HG03565 (cell line): ENCODE results near the gene GFPT1.
A peak's percentile ranks its signal among the peaks of the same experiment; 100 is the strongest.
"Not testable (repeated sequence)": the region's sequence is repeated elsewhere in the genome, so short reads cannot be mapped to it uniquely, and the experiment has no call there.

ENCODE experiments used
- ATAC-seq: cut with Tn5 transposase; IDR thresholded peaks from one replicate; pipeline ENCODE4 v1.9.1; 2021; ENCODE audit warnings: mild to moderate bottlenecking, moderate library complexity; ENCODE audit not compliant: unreplicated experiment

The GFPT1 gene

DNA sequence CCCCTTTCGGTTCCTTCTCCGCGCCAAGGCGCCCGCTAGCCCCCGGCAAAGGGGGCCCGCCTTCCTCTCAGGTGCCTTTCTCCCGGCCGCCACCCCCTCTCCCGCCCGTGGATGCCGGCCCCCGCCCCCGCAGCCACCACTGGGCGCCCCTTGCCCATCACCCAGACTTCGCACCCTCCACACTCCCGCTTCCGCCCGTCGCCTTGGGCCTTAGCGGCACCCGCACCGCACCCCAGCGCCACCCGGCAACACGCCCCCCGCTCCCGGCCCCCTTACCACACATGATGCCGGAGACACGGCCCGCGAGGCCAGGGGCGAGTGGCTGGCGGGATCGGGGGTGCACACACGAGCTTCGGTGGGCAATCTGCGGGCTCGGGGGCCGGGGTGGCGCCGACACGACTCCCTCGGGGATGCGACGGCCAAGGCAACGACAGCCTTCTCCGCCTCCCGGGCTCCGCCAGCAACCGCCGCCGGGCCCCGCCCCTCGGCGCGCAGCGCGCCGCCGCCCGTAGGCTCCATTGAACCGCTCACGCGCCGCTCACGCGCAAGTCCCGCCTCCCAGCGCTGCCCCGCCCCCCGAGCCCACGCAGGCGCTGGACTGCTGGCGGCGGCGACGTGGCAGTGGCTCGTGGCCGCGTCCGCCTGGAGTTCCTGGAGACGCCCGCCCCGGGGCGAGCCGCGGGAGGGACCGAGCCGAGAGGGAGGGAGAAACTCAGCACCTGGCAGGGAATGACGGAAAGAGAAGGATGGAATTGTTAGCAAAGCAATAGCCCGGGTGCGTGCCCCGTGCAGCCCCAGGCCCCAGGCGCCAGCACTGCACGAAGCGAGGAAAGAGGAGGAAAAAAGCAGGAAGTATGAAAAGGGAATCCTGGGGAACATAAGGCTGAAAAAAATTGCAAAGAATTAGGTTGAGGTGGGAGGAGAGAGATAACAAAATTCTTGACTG lies at the start of gene GFPT1:
TSS of gene GFPT1 (minus strand) at position 439 of the 946 bp plus-strand sequence. CDS start at position 283, 156 bp downstream.
- ATAC-seq, result peak; percentile 78

DNA sequence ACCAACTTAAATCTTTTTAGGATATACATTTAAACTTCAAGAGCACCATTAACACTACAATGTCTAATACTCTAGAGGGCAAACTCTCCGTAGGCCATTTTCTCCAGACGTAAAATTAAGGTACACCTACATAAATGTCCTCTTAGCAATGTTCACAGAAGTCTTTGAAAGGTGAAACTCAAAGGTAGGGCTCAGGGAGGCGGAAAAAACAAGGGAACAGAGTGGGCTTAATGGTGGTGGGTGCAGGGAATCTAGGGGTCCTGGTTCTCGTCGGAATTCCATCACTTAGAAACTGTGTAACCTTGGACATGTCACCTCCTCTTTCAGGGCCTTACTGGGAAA lies 49.5 kb upstream of the GFPT1 start:
- no peak for ATAC-seq

DNA sequence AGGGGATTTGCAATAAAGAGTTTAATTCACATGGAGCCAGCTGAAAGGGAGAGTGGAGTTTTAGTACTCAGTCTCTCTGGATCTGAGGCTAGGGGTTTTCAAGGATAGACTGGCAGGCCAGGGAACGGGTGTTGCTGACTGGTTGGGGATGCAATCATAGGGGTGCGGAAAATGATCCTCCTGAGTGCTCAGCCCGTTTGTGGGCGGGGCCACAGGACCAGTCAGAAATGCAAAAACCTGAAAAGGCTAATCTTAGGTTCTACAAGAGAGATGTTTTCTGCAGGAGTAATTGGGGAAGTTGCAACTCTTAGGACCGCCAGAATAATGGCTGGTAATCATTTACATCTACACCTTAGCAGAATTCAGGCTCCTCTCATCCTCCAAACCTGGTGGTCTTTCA lies 47.7 kb upstream of the GFPT1 start:
- ATAC-seq, result no peak

DNA sequence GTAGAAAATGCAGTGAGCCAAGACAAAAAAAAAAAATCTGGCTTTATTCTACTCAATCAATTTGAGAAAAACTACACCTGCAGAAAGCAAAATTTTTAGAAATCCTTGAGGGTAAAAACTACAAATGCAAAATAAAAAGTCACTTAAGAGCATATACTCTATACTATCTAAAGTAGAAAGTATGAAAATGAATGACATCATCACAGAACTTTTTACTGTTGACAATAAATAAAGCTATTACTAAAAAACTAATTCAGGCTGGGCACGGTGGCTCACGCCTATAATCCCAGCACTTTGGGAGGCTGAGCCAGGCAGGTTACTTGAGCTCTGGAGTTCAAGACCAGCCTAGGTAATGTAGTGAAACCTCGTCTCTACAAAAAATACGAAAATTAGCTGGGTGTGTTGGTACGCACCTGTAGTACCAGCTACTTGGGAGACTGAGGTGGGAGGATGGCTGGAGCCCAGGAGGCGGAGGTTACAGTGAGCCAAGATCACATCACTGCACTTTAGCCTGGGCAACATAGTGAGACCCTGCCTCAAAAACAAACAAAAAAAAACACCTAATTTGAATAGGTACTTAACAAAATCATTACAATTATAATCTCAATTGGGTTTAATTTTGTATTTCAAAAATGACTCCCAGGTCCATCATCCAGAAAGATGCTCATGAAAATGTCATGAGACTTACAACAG lies 42.6 kb upstream of the GFPT1 start:
- no peak for ATAC-seq

DNA sequence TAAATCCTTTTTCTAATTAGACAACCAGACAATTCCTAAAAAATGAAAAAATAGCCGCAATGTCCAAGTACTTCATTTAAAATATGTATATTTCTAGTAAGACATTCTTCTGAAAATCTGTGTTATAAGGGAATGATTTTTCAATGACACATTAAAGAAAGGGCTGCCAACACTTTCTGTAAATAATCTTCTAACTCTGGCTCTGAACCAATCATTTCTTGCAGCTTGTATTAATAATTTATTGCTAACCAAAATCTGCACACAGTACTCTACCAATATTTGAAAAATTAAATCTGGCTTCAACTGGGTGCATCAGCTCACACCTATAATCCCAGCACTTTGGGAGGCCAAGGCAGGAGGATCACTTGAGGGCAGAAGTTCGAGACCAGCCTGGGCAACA lies 42.0 kb upstream of the GFPT1 start:
- no peak for ATAC-seq

DNA sequence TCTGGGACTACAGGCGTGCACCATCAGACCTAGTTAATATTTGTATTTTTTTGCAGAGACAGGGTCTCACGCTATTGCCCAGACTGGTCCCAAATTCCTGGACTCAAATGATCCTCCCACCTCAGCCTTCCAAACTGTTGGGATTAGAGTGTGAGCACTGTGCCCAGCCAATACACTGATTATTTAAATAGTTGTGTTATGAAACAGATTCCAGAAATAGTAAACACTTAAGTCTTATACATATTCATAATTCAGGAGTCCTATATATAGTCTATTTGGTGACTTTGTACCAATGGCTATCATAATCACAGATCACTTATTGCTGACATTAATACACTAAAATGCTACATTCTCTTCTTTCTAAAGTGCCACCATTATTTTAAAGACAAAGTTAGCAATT lies 37.4 kb upstream of the GFPT1 start:
- ATAC-seq, result no peak

DNA sequence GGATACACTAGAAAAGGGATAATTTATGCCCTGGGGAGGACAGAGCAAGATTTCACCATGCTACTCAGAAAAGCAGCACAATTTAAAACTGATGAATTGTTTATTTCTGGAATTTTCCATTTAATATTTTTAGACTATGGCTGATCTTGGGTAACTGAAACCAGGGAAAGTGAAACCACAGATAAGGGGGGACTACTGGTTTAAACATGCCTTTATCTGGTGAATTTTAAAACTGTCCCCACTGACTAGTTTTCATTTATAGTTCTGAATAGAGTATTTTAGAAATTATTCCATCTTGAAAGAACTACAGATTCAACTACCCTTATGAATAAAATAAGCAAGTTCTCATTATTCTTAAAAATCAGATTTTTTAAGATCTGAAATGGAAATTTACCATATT lies 35.2 kb upstream of the GFPT1 start:
- ATAC-seq, result no peak

DNA sequence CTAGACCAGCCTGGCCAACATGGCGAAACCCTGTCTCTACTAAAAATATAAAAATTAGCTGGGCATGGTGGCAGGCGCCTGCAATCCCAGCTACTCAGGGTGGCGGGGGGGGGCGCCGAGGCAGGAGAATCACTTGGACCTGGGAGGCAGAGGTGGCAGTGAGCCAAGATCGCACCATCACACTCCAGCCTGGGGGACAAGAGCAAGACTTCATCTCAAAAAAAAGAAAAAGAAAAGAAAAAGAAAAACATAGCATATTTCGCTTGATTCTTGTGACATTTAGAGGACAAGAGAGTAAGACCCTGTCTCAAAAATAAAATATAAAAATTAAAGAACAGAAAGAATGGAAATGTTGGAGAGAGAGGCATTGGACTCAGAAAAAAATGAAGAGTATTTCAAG lies 32.1 kb upstream of the GFPT1 start:
- not testable (repeated sequence) for ATAC-seq

DNA sequence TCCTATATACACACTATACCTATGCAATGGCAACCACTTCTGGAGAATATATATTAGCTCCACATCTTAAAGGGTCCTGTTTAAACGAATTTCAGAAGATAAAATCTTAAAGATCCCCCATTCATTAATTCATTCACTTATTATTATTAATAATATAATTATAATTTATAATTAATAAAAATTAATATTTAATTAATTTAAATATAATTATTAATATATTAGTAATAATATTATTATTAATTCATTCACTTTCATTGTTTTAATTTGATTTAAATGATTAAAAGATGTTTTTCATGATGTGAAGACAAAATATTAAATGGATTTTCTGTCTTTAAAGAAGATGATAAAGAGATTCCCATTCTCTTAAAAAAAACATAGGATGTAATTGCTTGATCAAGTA lies 29.1 kb upstream of the GFPT1 start:
- ATAC-seq, result no peak

DNA sequence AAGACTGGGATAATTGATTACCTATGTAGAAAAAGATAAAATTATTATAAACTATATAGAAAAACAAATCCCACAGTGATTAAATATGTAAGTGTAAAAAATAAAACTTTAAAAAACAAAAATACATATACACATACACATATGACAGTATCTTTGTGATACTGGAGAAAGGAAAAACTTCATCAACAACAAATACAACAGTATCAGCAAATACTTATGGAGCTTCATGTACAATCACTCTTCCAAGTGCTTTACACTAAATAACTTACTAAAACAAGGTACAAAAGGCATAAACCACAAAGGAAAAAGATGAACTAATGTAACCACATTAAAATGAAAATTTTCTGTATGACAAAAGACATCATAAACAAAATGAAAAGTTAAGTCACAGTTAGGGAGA lies 24.1 kb upstream of the GFPT1 start:
- ATAC-seq, result no peak

DNA sequence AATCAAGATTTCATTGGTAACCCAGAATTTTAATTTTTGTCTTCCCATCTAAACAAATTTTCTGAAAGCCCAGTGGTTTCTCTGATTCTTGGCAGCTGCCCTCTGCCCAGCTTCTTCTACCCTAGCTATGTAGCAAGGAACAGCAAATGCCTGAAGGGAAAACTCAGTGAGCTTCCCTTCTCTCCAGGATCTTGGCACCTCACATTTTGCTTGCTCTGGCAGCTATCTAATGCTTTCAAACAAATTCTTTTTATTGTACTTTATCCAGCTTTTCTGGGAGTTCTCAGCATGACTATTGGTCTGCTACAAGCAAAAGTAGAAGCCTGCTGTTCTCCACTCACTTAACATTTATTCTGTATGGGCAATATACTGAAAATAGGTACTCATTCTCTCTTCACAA lies 18.3 kb upstream of the GFPT1 start:
- no peak for ATAC-seq

DNA sequence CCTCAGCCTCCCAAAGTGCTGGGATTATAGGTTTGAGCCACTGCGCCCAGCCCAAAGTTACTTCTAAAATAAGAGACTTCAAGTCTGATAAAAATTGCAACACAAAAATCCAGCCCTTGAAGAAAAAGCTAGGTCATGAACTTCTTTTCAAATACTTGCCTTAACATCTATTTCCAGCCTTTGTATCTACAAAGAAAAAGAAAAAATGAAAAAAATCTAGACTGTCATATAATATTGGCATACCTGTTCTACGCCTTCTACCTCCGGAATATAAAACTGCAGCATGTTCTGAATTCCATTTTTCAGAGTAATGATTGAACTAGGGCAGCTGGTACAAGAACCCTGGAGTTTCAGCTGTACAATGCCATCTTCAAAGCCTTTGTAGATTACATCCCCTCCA lies 13.1 kb upstream of the GFPT1 start:
- no peak for ATAC-seq

DNA sequence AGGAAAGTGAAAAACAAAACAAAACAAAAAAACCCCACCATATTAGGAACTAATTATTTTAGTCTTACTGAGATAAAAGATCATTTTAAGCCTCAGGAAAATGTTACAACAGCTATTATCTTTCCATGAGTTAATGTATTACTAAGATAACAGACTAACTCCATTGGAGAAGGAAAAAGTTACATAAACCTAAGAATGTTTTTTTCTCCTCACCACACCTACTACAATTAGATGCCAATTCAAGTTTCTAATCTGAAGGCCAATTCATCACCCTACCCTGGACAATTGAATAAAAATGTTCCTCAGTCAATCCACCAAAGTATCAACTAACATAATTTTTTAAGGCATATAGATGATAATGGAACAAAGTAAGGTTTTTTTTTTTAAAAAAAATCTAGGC lies 10.2 kb upstream of the GFPT1 start:
- no peak for ATAC-seq

DNA sequence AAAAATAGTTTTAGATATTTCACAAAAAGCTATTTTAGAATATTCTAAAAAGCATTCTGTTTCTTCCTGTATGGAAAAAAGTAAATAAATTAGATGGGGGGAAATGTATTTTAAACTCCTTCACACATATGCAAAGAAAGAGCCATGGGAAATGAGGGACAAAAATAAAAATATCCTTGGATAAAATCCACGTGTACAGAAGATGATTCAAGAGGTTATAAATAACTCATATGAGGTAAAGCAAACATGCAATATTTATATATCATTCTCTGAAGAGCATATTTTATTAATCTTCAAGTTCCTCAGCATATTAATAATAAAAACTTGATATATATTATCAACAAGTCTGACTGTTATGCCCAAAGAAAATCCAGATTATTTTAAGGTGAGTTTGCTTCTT lies 8.8 kb upstream of the GFPT1 start:
- no peak for ATAC-seq

DNA sequence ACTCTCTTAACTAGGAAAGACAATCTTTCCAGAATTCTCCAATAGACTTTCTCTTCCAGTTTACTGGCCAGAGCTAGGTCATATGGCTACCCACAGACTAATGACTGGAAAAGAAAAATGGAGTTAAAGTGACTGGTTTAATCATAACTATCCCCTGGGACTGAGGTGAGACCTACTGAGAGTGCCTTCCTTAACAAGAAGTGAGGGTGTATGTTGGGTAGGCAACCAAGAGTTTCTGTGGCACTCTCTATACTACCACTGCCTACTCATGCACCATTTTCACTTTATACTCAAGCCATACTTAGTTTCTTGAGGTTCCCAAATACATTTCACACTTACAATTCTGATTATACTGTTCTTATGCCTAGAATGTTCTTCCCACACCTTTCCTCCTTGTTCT lies 6.9 kb upstream of the GFPT1 start:
- no peak for ATAC-seq

DNA sequence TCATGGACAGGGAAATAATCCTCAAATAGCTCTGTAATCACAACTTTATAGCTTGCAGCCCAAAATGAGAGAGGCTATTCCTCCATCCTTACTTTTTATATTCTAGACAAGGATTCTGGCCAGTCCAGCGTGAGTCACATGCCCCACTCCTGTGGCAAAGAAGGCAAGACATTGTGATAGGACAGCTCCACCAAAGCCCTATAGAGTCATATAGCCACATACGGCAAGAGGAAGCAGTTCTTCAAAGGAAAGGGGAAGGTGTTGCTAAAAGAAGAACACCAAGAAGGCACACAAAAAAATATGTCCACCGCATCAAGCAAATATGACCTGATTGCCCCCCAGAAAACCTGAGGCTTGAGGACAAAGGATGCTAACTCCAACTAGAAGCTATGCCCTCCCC lies 3.4 kb upstream of the GFPT1 start:
- ATAC-seq, result no peak

DNA sequence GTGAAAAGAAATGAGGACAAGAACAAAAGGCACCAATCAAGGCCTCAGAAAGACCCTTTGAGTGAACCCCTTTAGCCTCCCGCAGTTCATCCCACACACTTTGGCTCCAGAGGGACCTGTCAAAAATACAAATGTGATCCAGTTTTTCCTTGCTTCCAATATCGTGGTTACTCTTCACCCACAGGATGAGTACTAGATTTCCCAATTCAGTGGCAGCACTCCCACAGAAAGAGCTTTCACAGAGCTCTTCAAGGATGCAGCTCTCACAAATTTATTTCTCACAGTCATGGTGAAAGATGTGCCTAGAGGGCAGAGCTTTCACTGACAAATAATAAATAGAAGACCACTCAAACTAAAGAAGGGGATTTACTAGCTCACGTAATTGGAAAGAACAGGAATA lies 3.0 kb upstream of the GFPT1 start:
- no peak for ATAC-seq

DNA sequence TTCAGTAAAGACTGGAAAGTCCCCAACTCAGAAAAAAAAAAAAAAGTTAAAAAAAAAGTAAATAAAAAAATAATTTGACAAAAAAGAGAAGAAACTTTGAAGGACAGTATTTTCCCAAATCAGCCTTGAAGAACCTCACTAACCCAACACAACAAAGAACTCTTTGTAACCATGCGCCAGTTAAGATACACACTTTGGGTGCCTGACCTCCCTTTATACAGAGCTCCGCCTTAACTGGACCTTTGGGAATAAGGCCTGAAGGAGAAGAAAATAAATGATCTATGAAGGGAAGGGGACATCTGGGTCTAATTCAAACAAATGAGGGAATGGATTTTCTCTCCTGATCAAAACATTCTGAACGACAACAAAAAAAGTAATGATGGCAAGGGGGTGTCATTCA lies 2.2 kb upstream of the GFPT1 start:
- ATAC-seq, result no peak

DNA sequence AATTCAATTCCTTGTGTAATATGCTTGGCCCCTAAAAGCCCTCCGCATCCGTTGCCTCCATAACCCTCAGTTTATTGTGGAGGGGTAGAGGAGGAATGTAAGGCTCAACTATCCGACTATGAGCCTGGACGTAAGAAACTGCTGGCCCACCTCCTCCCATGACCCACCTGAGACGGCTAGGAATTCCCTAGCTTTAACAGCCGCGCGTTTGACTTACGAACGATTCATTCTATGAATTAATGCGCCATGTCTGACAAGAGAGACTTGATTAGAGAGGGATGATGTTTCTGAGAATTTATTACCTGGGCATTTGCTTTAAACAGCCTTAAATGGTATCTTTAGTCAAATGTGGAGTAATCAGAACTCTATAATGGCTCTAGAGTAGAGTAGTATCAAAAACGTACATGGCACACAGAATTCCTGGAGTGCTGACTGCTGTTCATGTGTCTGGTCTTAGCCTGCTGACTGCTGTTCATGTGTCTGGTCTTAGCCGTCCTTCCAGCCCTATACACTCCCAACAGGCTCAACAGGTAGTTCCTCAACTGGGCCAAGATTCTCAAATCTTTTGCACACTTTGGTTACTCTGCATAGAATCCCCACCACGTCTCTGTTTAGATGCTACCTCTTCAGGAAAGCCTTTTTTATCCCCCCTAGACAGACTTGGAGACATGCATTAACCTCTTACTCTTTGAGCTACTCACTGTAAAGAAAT lies 899 bp upstream of the GFPT1 start:
- no peak for ATAC-seq

DNA sequence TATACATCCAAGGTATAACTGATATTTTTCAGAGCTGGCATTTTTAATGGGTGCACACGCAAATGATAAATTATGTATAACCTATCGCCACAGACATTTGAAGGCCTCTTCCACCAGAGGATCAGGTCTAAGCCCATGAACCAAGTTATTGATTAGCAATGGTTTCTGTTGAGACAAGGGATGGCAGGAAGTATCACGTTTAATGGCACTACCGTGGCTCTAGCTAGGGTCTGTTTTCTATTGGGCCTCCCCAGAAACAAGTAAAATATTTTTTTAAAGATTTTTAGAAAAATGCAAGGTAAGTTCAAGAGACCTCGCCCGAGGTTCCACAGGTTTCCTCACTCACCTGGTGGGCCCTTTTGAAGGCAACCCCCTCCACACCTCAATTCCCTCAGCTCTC lies 667 bp downstream of the GFPT1 start:
- no peak for ATAC-seq

DNA sequence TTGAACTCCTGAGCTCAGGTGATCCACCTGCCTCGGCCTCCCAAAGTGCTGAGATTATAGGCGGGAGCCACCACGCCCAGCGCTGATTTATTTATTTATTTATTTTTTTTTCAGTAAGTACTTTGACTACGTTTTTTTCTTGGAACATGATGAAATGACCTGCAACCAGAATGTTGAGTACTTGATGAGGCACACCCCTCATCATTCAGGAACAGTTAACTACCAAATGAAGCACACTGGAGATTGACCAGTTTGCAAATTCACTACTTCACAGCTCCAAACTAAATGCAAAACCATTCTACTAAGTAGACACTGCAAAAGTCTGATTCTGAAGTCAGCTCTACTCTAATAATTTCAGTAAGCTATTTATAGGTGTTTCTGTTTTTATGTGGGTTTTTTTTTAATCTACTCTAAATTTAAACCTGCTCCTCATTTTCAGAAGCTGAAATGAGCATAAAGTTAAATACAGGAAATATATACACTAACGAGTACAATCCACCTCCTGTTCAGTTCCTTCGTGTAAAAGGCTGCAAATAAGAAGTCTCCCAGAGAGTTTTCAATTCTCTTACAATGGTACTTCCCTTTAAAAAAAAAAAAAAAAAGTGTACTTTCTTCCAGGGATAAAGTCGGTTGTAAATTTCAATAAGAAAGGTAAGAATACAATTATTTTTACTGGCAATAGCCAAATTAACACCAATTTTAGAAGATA lies 1.4 kb downstream of the GFPT1 start:
- ATAC-seq, result no peak
